ENCODE measurements around the gene TTC39C. TPM values are rescaled to one million over a fixed set of nuclear protein-coding genes. Genes with fewer than 3 reads are reported as not detected.

The TTC39C gene
- 10 to 100 TPM in 1 of 12 donors, 1 to 10 TPM in 9, not detected in 2; 2.5 to 17.0 (median 3.9) TPM for polyA plus RNA-seq (ENCODE audit: insufficient read length in 12 of 12)
- long read RNA-seq, donor 1, partial matches to known transcripts: 0 of 5 reads
- long read RNA-seq, donor 1, other reads (novel, unspliced or antisense): 0 of 5 reads
- long read RNA-seq, donor 2, partial matches to known transcripts: 0 of 2 reads
- long read RNA-seq, donor 2, other reads (novel, unspliced or antisense): 0 of 2 reads
- long read RNA-seq, donor 3: 0 reads
- long read RNA-seq, donor 4, partial matches to known transcripts: 0 of 1 reads
- long read RNA-seq, donor 4, other reads (novel, unspliced or antisense): 0 of 1 reads
- long read RNA-seq, donor 5, partial matches to known transcripts: 0 of 1 reads
- long read RNA-seq, donor 5, other reads (novel, unspliced or antisense): 0 of 1 reads
- long read RNA-seq, donor 6: 0 reads
- long read RNA-seq, donor 7: 0 reads
- long read RNA-seq, donor 8, partial matches to known transcripts: 0 of 3 reads
- long read RNA-seq, donor 8, other reads (novel, unspliced or antisense): 0 of 3 reads
- long read RNA-seq, donor 9: 0 reads
- long read RNA-seq, donor 10: 0 reads
- long read RNA-seq, donor 11, partial matches to known transcripts: 0 of 2 reads
- long read RNA-seq, donor 11, other reads (novel, unspliced or antisense): 0 of 2 reads

DNA sequence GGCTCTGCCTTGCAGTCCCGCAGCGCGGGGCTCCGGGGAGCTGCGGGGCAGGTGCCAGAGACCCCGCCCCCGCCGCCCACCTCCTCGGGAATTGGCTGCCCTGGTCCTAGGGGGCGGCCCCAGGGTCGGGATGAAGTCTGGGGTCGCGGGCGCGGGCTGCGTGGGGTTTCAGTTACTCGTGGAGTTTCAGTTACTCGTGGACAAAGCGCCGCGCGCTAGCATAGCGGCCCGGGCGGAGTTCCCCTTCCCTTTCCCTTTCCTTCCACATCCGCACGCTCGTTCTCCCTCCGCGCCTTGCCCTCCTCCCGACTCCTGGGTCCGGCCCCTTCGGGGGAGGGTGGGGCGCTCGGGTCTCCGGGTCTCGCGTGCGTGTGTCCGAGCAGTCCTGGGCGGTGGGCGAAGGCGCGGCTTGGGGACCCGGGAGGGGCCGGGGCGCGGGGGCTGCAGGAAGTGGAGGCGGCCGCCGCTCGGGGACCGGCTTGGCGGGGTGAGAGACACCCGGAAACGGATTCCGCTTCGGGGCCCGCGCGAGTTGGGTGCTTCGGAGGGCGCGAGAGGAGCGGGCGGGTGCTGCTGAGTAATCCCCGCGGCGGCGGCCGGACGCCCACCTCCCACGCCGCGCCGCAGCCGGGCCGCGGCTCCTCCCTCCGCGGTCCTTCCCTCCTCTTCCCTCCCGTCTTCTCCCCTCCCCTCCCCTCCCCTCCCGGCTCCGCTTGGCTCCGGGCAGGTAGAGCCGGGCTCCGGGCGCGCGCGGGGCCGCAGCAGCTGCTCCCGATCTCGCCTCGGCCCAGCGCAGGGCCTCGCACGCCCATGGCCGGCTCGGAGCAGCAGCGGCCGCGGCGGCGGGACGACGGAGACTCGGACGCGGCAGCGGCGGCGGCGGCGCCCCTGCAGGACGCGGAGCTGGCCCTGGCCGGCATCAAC lies at the start of gene TTC39C:
Gene TTC39C (plus strand): TSS at position 693 of the 924 bp plus-strand sequence. CDS start 118 bp downstream, at position 811.
- peak; percentile 57 for DNase-seq

- no peak for DNase-seq
Measured at GRCh38 chr18:23966909-23967308, 47.6 kb upstream of the TTC39C start.

DNA sequence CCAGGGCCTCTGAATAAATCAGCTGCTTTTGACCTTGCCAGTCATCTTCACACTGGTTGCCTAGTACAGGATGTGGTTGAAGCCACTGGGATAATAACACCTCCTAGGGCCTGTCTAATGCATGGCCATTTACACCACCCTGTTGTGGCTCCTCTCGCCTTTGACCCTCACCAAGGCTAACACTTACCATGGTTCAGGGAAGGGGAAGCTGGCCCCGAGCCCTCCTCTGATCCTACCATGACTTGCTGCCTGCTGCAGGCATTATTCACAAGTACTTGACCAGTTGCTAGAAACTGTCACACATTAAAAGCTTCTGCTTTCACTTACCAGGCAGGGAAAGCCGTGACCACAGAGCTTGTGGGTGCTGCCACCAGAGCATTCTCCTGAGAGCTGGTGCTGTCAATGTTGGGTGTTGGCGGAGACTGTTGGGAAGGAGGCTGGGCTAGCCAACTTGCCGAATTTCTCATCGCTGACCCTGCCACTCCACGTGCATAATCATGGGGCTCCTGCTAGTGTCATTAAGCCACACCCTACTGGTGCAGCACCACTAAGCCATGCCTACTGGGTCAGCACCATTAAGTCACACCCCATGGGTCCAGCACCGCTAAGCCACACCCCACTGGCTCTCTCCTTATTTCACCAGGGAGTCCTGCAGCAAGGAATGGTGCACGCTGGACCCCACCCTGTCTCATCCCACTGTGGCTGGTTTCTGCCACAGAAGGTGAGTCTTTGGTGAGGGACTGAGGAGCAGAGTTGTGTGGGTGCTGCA lies 47.0 kb upstream of the TTC39C start:
- no peak for DNase-seq

DNA sequence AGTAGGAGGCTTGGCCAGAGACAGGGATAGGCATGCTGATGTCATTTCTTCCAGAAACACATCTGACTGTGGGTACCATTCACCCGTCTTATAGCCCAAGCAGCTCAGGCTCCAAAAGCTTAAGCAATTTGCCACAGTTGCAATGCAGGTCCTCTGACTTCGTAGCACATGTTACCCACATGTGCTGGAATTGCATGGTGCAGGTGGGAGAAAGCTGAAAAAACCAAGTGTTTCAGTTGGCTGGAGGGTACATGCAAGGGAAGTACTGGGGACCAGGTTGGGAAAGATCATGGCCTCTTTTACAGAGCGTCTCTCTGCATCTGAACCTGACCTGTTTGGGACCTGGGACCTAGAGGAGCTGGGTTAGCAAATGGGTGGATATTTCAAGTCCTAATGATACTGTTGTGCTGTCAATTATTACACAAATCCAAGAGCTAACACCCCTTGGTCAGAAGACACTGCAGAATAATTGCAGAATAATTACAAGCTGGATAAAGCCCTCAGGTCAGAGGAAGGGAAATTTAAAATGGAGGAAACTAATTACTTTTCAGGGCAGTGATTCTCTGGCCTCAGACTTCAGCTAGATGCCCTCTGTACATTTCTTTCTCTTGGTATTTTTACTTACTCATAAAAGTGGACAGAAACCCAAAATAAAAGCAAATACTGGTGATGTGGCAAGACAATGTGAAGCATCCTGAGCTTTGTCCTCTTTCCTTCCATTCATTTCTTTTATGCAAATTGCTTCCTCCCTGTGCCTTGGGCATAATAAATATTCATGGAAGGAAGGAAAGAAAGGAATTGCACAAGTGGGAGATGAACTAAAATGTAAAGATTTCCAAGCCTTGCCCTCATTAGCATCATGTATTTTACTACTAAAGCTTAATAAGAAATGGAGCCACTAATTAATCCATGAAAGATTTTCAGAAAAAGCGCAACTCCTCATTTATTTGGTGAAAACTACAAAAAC lies 45.6 kb upstream of the TTC39C start:
- no peak for DNase-seq

GRCh38 chr18:23969664-23970063 lies 44.9 kb upstream of the TTC39C start:
- DNase-seq: no peak

DNA sequence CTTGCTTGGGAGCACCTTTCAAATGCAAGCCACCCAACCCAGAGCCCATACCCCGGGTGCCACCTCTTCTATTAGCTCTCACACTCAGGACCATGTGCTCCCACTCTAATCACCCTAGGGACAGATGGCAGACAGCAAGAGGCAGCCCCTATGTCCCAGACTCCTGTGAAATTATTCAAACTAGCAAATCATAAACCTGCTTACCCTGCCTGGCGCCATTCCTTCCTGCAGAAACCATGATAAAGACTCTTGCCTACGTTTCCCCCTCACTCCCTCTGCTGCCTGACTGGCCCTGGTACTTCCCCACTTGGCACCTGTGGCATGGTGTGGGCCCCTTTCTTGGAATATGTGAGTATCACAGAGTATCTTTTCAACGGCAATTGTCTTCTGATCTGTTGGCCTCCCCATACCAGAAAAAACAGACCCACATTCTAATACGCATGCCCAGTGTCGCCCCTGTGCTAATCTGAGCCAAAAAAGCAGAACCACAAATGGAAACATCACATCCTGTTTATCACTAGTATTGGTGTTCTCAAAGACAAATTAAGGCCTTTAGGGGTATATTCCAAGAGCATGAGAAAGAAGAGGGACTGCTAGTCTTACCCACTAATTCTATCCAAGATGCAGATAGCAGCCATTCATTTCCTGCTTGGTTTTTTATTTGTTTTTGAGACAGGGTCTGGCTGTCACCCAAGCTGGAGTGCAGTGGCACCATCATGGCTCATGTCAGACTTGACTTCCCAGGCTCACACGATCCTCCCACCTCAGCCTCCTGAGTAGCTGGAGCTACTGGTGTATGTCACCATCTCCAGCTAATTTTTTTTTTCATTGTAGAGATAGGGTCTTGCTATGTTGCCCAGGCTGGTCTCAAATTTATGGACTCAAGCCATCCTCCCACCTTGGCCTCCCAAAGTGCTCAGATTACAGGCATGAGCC lies 44.1 kb upstream of the TTC39C start:
- no peak for DNase-seq

DNA sequence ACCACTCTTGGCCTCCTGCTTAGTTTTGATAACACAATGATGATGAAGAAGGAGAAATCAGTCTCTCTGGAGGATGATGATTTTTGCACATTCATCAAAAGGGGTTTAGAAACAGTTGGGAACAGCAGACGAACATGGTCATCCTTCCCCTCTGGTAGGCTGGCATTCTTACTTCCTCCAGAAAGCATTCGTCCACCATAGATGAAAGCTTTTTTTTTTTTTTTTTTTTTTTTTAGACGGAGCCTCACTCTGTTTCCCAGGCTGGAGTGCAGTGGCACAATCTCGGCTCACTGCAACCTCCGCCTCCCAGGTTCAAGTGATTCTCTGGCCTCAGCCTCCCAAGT lies 43.5 kb upstream of the TTC39C start:
- DNase-seq: no peak

DNA sequence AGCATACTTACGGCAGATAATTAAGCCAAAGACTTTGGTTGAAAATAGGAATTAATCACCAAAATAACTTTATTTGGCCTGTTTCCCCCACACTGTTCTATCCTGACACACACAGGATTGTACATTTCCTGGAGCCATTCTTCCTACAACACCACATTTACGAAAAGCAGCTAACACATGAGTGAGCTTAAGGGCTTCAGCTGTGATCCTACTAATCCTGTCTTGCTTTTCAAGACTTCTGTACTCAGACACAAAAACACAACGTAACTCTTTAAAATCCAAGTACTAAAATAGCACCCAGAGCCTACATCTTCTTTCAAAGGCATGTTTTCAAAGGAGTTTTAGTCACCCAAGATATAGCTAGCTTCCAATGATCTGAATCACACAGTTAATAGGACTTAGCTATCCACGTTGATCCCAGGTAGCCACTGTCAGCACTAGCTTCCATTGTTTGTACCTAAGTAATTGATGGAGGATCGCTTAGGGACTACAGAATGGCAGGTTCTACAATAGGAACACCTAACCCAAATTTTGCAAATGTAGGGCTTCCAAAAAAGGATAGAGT lies 42.8 kb upstream of the TTC39C start:
- no peak for DNase-seq

DNA sequence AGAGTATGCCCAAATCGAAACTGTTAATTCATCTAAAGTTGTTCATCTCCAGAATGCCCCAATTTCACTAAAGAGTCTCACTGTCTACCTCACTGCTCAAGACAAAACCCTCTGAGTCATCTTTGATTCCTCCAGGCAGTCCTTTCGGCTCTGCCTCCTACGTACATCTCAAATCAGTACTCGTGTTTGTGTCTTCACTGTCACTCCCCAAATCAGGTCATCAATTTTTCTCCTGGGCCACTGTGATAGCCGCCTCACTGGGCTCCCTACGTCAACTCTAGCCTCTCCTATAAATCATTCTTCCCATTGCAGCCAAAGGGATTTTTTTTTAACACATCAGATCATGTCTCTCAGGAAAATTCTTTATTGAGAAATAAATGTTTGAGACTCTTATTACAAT lies 42.1 kb upstream of the TTC39C start:
- no peak for DNase-seq

- no peak for DNase-seq
Measured at GRCh38 chr18:23977103-23977502, 37.5 kb upstream of the TTC39C start.

DNA sequence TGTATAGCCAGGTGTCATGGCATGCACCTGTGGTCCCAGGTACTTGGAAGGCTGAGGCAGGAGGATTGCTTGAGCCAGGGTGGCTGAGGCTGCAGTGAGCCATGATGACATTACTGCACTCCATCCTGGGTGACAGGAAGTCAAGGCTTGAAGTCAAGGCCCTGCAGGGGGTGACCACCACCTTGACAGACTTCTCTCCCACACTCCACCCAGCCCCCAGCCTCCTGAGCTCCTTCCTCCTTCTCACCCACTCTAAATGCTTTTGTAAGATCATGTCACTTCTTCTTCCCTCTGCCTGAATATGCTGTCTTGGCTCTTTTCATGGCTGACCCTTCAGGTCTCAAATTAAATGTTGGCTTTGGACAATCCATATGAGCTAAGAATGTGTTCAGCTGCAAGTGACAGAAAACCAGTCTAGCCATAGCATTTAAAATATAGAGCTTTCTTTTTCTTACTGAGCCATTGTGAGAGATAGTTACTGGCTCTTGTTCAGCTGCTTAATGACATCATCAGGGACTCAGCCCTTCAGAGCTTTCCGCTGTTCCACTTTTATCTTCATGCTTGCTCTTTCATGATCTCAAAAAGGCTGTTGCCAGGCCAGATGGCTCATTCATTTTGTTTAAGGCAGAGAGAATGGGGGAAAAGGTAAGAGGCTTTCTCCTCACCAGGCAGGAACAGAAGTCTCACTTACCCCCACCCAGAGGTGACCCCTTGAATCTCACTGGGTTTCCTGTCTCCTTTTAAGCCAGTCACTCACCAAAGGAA lies 36.7 kb upstream of the TTC39C start:
- DNase-seq: no peak

GRCh38 chr18:23981369-23981980 lies 33.1 kb upstream of the TTC39C start:
- no peak for DNase-seq

DNA sequence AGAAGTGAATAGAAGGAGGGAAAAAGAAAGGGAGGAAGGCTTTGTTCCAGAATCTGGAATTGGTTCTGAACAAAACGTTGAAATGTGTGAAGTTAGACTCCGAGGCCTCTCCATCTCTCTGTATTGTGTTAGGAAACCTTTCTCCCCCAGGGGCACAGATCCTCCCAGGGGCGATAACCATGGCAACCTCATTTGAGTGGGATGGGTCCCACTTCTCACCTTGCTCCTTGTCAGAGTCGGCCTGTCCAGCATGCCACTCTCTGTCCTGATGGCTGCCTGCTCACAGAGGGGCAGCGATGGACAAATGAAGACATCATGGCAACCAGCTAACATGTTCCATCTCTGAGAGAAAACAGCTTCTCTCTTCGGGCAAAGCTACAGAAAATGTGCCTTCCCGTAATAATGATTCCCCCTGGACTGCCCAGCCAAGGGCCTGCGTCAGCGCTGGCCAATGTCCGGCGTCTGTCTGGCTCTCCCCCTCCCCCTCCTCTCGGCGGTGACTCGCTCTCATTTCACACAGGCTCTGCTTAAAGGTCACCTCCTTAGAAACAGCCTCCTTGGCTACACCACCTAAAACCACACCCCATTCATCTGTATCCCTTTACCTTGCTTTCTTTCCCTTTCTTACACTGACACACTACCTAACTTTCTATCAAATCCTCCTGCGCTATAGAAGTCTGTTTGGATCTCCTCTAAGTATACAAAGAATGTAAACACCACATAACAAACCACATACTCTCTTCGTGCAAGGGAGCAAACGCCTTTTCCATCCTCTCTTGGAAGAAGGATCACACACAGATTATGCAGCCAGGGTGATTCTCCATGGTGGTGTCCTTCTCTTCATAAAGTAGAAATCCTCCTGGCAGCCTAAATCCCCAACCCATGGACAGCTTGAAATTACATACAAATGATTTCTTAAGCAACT lies 32.1 kb upstream of the TTC39C start:
- DNase-seq: no peak

DNA sequence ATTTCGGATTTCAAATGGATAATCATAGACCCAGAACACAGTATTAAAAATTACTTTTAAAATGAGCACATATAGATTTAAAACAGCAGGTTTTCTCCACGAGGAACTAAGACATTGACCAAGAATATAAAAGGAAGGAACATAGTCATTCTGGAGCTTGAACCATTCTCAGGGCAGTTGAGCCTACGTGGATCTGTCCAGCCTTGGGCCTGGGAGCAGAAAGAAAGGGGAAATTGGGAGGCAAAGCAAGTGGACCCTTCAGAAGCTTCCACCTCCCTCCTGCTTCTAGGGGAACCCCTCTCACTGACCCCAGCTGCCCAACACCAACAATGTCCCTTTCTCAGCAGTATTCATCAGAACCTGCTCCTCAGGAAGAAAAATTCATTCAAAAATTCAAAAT lies 31.4 kb upstream of the TTC39C start:
- no peak for DNase-seq

GRCh38 chr18:23986600-23987359 lies 27.8 kb upstream of the TTC39C start:
- no peak for DNase-seq
